Activated T-helper 1 cell treated with Interleukin-2 at 50 U/mL for 16 hours (primary cell): Measurements from ENCODE around the gene UBE4B.

Source experiments
- DNase-seq: peaks from one replicate; pipeline ENCODE4 v3.0.0-alpha.2; 2020; ENCODE audit warnings: low read depth

UBE4B gene

DNA sequence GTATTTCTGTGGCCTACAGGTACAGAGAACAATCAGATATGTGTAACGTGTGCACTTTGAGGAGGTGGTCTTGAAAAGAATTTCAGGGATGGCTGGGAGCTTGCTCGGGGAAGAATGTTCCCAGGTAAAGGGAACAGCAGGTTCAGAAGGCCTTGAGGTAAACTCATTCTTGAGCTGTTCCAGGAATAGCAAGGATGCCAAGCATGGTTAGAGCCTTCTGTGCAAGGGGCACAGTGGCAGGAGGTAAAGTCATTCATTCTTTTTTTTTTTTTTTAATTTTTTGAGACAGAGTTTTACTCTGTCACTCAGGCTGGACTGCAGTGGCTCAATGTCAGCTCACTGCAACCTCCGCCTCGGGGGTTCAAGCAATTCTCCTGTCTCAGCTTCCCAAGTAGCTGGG, 10.0 kb downstream of the UBE4B start:
- no peak for DNase-seq

DNA sequence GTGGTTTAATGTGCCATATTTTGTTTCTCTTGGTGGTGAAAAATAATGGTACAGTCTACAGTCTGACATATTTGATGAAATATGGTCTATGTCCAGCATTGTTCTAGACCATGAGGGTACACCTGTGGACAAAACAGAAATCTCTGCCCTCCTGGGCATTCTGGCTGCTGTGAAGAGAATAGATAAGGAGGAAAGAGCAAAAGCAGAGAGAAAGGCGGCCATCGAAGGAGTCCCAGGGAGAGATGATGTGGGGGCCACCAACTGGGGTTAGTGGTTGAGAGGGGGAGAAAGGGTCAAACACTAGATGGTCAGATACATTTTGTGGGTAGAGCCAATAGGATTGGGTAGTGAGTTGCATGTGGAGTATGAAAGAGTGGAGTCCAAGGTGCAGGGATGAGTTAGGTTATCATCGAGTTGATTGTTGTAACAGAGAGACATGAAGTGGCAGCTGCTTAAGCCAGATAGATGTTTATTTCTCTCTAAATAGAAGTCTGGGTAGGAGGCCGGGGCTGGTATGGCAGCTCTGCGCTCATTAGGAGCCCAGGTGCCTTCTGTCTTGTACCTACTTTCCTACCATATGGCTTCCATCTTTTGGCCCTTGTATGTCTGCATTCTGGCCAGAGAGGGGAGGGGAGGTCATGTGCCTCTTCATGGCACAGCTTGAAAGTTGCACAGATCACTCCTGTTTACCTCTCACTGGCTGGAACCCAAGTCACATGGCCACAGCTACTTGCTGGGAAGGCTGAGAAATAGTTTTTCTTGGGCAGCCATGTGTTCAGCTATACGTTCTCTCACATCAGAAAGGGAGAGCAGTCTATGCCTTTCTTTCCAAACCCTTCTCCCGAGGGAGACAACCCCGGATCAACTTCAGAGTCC, 13.0 kb downstream of the UBE4B start:
- DNase-seq = no peak

DNA sequence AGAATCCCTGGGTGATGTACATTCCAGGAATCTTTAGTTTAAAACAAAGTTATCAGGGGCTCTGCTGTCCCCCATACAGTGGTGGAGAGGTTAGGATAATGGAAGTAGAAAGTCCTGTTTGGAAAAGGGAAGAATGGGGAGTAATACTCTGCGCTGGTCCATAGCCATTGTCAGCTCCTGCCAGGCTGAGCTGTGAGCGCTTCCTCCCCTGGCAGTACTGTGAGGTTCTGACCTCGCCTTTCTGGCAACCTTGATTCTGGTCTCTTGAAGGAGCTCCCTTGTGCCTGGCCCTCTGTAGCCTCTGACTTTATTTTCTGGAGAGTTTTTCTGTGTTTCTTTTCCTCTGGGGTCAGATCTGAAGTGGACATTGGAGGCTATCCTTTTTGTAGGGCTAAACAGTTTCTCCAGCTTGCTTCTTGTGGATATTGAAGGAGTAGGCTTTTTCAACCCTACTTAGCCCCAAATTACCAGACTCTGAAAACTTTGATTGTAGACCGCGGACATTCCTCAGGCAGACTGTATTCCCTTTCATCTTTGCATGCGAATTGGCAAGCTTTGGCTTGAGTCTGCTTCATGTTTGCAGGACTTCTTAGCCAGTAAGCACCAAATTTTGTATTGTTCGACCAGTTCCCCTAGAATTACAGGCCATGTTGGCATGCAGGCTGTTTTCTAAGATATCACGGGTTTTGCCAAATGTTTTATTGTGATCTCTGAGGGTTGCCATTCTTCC, 13.8 kb downstream of the UBE4B start:
- no peak for DNase-seq

DNA sequence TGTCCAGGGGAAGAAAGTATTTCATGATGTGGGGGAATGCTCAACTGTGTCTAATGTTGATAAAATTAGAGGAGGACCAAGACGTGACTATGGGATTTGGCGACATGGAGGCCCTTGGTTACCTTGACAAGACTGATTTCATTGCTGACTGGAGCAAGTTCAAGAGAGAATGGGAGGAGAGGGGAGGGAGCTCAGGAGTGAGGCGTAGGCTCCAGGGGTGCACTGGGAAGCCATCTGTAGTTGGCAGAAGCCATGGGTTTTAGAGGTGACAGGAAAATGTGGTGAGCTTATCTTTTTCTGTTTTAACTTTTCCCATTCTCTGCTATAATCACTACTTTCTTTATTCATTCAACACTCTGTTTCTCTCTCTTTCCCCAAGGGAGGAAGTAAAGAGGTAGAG, 15.8 kb downstream of the UBE4B start:
- no peak for DNase-seq

DNA sequence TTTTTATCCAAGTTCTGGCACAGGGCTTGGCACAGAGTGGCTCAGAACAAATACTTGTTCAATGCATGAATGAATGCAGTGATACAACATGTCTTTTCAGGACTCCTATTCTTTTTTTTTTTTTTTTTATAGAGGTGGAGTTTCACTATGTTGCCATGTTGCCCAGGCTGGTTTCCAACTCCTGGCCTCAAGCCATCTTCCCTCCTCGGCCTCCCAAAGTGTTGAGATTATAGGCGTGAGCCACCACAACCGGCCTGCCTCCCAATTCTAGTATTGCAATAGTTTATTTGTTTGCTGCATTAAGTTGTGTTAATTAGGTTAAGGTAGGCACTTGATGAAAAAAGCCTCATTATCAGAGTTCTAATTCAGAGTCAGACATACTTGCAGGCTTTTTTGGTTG, 17.9 kb downstream of the UBE4B start:
- DNase-seq = no peak

DNA sequence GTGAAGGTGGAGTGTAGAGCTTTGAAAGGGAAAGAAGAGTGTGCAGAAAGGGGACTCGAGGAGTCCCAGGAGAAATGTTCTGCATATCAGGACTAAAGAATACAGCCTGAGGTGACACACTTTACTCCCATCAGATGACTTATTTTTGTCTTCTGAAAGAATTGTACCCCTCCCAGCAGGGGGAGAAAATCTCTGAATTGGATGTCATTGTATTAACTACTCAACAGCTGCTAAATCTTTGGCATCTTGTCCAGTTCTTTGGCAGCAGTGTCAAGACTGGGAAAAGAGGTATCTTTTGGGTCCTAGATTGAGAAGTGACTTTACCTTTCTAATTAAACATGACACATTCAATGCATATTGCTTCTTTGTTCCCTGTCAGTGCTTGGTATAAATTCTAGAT, 18.9 kb downstream of the UBE4B start:
- no peak for DNase-seq

DNA sequence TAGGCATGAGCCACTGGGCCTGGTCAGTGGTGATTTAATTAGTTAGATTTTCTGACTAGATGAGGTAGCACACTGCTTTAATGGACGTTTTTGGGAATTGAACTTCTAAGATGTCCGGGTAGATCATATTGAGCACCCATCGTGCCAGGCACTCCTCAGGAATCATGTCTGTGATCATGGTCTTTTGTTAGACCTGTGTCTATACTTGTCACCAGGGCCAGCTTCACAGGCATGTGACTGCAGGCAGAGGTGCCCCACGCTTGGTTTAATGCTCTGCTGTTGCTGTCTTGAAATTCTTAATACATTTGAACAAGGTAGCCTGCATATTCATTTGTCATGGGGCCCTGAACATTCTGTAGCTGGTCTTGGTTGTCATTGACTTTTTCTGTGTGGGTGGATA, 19.6 kb downstream of the UBE4B start:
- DNase-seq = no peak

DNA sequence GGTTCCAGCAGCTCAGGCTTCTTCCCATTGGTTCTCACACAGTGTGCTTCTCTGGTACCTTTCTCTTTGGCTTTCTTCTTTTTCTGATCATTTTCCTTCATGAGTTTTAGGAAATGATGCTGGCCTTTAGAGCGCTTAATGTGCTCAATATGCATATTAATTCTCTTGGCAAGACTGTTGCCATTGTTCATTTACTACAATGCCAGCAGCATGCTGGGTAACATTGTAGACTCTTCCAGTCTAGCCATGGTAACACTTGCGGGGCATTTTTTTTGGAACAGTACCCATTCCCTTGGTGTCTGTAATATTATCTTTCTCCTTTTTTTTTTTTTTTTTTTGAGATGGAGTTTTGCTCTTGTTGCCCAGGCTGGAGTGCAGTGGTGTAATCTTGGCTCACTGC, 21.7 kb downstream of the UBE4B start:
- no peak for DNase-seq

DNA sequence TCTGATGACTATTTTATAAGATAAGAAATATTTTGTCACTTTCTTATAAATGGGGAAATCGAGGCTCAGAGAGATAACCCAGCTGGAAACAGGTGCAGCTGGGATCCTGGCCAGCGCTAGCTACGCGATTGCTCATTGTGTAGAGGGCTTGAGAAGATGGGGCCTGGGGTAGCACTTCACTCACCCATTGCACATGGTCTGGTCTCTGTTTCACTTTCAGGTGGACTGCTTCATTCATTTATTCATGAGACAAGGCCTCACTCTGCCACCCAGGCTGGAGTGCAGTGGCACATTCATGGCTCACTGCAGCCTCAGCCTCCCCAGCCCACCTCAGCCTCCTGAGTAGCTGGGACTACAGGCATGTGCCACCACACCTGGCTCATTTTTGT, 23.8 kb downstream of the UBE4B start:
- DNase-seq = no peak

DNA sequence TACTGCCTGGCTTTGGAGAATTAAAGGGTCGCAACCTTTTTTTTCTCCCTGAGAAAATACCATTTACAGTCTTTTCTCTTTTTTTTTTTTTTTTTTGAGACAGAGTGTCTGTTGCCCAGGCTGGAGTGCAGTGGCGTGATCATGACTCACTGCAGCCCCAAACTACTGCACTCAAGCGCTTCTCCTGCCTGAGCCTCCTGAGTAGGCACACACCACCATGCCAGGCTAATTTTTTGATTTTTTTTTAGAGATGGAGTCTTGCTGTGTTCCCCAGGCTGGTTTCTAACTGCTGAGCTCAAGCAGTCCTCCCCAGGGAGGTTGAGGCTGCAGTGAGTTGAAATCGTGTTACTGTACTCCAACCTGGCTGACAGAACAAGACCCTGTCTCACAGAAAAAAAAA, 24.6 kb downstream of the UBE4B start:
- DNase-seq = no peak

DNA sequence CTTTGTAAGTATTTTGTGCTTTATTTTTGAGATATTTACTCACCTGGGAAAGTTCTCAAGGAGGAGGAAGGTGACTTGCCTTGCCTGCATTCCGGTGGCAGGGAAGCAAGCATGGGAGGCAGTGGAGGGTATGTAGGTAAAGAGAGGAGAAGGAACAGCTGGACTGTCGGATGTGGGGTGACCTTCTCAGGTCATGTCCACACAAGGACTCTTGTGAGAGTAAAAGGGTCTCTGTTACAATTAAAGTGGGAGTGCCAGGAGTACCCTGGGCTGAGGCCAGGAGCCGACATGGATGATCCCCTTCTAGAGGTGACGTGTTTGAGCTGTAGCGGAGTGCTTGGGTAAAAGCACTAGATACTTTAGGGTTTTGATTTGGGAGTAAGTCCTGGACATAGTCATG, 25.0 kb downstream of the UBE4B start:
- no peak for DNase-seq

DNA sequence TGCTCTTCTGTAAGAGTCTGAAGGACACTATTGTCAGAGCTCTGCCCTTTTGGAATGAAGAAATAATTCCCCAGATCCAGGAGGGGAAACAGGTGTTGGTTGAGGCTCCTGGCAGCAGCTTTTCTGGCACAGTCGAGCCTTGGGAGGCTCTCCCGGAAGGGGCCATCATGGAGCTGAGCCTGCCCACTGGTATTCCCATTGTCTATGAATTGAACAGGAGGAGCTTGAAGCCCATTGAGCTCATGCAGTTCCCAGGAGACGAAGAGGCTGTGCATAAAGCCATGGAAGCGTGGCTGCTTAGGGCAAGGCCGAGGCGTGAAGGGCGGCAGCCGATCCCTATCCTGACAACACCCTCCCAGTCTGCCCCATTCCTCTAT, 26.6 kb downstream of the UBE4B start:
- DNase-seq = no peak

DNA sequence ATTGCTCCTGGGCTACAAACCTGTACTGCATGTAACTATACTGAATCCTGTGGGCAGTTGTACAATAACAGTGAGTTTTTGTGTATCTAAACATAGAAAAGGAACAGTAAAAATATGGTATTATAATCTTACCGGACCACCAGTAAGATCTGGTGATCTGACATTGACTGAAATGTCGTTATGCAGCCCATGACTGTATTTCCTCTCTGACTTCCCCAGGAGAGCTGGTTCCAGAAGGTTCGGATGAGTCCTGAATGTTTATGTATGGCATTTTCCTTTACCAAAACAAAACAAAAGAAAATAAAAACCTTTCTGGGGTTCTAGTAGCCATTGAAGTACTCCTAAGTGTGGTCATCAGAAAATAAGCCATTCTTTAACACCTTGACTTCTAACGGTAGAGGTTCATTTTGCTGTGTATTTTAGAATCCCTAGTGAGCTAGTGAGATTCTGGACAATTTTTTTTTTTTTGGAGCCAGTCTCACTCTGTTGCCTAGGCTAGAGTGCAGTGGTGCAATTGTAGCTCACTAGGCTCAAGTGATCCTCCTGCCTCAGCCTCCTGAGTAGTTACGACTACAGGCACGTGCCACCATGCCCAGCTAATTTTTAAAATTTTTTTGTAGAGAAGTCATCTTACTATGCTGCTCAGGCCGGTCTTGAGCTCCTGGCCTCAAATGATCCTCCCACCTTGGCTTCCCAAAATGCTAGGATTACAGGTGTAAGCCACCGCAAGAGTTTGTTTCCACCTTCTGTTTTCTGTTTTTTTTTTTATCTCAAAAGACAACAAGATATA, 27.7 kb downstream of the UBE4B start:
- no peak for DNase-seq

DNA sequence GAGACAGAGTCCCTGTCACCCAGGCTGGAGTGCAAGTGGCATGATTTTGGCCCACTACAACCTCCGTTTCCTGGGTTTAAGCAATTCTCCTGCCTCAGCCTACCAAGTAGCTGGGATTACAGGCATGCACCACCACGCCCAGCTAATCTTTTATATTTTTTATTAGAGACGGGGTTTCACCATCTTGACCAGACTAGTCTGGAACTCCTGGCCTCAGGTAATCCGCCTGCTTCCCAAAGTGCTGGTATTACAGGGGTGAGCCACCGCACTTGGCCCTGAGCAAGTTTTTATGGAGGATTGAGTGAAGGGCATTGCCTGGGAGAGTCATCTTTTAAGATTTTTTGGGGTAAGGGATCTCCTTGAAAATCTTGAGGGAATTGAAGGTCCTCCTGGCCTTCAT, 28.5 kb downstream of the UBE4B start:
- DNase-seq = no peak

DNA sequence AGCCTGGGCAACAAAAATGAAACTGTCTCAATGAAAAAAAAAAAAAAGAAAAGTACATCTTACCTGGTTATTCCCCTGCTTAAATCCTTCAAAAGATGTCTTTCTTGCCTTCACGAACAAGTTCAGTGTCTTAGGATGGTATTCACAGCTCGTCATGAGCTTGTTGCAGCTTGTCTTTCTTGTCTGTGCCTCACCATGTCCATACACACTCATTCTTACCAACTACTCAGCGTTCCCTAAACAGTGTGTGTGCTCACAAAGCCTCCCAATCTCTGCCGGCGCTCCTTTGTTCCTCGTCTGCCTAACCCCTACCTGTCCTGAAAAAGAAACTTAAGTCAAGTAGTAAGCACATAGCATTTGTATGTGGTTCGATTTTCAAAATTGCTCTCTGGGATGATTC, 31.1 kb downstream of the UBE4B start:
- no peak for DNase-seq

DNA sequence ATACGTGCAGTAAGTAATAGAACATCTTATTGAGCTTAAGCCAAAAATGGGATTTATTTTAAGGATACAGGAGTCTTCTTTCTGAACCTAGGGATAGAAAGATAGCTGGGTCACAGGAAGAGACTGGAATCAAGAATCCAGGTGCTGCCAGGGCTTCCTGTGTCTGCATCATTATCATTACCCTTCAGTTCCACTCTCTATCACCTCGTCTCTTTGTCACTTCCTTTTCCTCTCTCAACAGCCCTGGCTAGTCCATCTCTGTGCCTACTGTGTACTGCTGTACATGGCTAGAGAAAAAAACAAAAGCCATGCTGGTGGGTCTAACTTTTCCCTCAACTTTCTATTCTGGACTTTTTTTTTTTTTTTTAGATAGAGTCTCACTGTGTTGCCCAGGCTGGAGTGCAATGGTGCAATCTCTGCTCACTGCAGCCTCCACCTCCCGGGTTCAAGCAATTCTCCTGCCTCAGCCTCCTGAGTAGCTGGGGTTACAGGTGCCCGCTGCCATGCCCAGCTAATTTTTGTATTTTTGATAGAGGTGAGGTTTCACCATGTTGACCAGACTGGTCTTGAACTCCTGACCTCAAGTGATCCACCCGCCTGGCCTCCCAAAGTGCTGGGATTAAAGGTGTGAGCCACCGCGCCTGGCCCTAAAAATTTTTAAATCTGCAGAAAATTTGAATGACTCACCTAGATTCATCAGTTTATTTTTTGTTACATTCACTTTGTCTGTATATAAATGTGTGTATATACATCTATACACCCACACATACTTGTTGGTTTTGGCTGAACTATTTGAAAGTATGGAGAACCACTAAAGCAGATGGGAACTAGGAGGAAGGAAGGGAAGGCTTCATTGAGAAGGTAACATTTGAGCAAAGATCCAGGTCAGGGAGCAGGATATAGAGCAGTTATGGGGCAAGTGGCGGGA, 31.9 kb downstream of the UBE4B start:
- no peak for DNase-seq

DNA sequence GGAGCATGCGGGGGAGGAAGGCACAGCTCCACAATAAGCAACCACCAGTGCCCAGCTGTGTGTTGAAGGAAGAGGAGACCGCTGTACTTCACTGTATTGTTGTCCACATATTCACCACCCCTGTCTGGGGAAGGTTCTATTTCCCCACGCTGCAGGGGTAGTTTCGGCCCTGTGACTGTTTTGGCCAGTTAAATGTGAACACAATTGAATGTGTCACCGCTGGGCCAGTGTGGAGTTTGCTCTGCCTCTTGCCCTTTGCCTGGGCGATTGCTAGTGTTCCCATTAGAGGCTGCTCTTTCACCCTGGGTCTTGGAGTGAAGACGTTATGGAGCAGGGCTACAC, 32.6 kb downstream of the UBE4B start:
- no peak for DNase-seq

DNA sequence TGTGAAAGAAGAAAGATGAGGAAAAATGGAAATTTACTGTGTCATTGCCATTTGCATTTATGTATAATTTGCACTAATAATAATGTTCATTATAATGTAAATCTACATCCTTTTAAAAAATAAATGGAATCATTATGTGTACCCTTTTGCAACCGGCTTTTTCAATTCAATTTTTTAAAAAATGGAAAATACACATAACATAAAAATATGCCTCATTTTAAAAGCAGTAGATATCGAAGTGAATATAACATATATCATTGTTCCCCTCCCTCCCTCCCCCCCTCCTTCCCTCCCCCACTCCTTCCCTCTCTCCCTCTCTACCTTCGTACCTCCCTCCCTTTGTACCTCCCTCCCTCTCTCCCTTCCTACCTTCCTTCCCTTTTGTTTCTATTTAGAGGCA, 33.0 kb downstream of the UBE4B start:
- no peak for DNase-seq

DNA sequence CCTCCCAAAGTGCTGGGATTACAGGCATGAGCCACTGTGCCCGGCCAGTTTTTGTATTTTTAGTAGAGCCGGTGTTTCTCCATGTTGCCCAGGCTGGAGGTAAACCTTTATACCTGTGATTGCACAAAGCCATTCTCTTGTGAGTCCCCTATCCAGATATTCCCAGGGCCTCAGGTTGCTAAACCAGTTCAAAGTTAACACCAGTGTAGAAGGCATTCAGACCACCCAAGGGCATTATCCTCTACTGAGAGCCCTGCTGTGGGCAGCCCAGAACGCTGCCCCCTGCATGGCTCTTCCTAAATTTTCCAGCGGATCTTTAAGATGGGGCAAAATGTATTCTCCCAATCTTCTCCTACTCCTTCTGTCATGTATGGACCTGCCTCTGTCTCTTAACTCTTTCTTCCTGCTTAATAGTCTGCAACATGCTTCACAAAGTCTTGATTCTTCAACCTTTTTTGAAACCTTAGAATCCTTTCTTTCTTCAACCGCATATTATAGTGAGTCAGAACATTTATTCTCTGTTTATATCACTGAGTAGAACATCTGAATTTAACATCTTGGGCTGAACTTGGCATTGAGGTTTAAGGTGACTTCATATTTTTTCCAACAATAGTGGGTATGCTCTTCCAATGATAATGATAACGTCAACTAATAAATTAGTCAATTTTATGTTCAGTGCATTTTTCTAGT, 36.0 kb downstream of the UBE4B start:
- DNase-seq = no peak

DNA sequence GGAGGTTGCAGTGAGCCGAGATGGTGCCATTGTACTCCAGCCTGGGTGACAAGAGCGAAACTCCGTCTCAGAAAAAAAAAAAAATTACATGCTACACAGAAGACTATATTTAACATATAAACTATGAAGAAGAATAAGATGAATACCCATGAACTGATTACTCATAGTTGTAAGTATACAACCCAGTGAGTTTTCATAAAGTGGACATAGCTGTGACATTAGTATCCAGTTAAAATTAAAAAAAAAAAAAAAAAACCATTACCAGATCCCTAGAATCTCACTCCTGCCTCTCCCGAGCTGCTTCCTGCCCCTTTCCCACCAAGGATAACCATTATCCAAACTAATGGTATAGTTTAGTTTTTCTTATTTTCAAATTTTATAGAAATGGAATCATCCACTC, 37.4 kb downstream of the UBE4B start:
- no peak for DNase-seq

DNA sequence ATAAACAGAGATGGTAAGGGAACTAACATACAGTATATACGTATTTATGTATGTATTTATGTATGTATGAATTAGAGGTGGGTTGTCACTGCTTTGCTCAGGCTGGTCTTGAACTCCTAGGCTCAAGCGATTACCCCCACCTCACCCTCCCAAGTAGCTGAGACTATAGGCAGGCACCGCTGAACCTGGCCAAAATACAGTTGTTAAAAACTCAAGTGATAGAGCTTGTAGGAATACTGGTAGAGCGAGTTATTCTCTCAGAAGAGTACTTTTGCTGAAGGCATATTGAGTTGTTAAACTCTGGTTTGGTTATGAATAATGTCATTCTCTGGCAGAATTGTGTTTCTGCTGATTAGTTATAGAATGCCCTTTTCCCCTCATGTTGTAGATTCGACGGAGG, 38.9 kb downstream of the UBE4B start:
- no peak for DNase-seq
